Stimulated activated CD4-positive, alpha-beta T cell treated with anti-CD3 and anti-CD28 coated beads, Interleukin-12 subunit alpha, Interleukin-12 subunit beta, amount 100 ng/mL, for 48 hours (primary cell): ENCODE data around the gene TAS1R3.

Experiments
- DNase-seq, 3 donors: peaks; one replicate each; pipeline ENCODE4 v3.0.0-alpha.2; 2020; ENCODE audit warnings: low read depth in 2 of 3, low spot score in 1 of 3

Gene TAS1R3

GRCh38 chr1:1335792-1336248 lies 4.7 kb downstream of the TAS1R3 start:
- no peak for DNase-seq

GRCh38 chr1:1336446-1336845 lies 5.4 kb downstream of the TAS1R3 start:
- no peak for DNase-seq

GRCh38 chr1:1336931-1337792 lies 6.1 kb downstream of the TAS1R3 start:
- no peak for DNase-seq

GRCh38 chr1:1337793-1338147 lies 6.7 kb downstream of the TAS1R3 start:
- peak; percentile 30 to 44 (median 37) for DNase-seq

GRCh38 chr1:1338278-1338677 lies 7.2 kb downstream of the TAS1R3 start:
- no peak for DNase-seq

GRCh38 chr1:1340185-1340584 lies 9.1 kb downstream of the TAS1R3 start:
- DNase-seq: no peak

- no peak for DNase-seq
Measured at GRCh38 chr1:1340791-1341548, 9.9 kb downstream of the TAS1R3 start.

- DNase-seq: no peak
Measured at GRCh38 chr1:1341549-1342021, 10.5 kb downstream of the TAS1R3 start.

GRCh38 chr1:1342061-1342562 lies 11.0 kb downstream of the TAS1R3 start:
- no peak for DNase-seq

GRCh38 chr1:1342584-1343115 lies 11.6 kb downstream of the TAS1R3 start:
- no peak for DNase-seq

- no peak for DNase-seq
Measured at GRCh38 chr1:1343811-1344421, 12.8 kb downstream of the TAS1R3 start.

- DNase-seq: peak in 2 of 3 donors; percentile 37 to 55
Measured at GRCh38 chr1:1344655-1345361, 13.7 kb downstream of the TAS1R3 start.

- DNase-seq: no peak
Measured at GRCh38 chr1:1345384-1345783, 14.3 kb downstream of the TAS1R3 start.

GRCh38 chr1:1345860-1346500 lies 14.9 kb downstream of the TAS1R3 start:
- DNase-seq: no peak

- DNase-seq: no peak
Measured at GRCh38 chr1:1346501-1346890, 15.4 kb downstream of the TAS1R3 start.

- DNase-seq: no peak
Measured at GRCh38 chr1:1347026-1347595, 16.0 kb downstream of the TAS1R3 start.

- no peak for DNase-seq
Measured at GRCh38 chr1:1347663-1348419, 16.8 kb downstream of the TAS1R3 start.

GRCh38 chr1:1348420-1349255 lies 17.6 kb downstream of the TAS1R3 start:
- no peak for DNase-seq
